GM19372 (cell line): ENCODE data around the gene CDH23.

Experiments
- ATAC-seq: cut with Tn5 transposase; IDR thresholded peaks from one replicate; pipeline ENCODE4 v1.9.1; 2021; ENCODE audit warnings: mild to moderate bottlenecking, low read depth, moderate library complexity; ENCODE audit not compliant: unreplicated experiment

CDH23 gene

GRCh38 chr10:71816421-71816851 is 419.7 kb downstream of the CDH23 start:
- no peak for ATAC-seq

DNA sequence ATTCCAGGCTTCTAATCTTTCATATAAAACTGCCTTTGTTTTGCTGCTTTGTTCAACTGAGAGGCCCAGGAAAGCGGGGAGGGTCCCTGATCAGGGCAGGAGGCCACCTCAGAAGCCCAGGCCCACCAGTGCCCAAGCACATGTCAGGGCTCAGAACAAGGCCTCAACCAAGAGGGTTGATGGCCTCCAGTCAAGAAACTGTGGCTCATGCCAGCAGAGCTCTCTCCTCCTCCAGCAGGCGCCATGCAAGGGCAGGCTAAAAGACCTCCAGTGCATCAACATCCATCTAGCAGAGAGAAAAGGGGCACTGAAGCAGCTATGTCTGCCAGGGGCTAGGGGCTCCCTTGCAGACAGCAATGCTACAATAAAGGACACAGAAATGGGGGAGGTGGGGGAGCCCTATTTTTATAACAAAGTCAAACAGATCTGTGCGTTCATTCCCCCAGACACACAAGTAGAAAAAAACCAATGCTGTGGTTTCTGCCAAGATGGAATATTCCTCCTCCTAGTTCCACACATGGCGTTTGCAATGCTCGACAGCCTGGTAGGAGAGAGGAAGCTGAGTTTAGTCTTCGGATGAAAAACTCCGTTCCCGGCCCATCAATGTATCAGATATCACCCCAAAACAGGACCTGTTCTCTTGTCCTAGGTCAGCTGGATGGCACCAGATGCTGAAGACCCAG is 420.4 kb downstream of the CDH23 start:
- ATAC-seq = no peak

DNA sequence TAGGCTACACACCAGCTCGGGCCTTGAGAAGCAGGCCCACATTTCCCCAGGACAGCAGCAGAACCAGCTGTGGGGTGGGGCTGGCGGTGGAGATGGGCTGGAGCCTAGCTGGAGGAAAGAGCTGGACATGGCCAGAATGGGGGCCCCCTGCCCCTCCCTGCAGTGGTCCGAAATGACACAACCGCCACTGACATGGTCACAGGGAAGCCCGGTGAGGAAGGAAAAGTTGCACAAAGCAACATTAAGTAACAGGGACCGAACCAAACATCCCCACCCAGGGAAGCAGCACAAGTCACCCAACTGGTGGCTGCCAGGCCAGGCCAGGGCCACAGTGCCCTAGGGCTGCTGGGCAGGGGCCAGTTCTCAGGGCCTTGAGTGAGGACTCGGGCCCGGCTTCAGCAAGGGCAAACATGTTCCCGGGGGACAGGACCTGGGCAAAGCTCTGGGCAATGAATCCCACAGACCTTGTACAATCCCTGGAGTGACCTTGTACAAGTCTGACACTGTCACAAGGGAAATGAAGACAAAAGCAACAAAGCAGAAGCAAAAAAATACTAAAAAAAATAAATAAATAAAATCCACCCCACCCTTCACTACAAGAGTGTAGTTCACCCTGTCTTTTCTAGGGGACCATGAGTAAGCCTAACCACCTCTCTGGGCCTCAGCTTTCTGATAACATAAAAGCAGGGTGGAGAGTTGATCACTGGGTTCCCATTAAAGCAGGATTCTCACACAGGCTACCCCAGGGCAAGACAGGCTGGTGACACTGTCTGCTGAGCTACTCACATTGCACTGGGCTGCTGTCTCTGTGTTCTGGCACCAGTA is 421.3 kb downstream of the CDH23 start:
- no peak for ATAC-seq

DNA sequence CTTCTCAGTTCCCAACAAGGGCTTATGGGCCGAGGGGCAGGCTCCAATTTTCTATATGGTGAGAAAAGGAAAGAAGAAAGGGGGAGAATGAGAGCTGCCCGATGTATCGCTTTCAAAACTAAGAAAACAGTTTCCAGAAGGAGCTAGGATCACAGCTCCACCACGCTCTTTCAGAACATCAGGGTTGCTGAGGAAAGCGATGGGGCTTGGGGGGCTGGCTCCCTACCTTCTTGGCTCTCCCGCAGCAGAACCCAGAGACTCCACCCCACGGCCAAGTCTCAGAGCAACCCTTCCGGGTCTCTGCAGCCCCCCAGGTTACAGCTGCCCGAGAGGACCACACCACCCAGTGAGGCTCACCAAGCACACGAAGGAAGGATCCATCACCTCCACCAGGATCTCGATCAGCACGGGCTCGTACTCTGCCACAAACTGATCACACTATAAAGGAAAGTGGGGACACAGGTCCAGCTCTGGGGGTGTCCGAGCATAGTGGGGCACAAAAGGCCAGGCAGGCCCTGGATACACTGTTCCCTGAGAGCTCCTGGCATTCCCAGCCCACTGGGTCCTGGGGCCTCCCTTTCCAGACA is 422.0 kb downstream of the CDH23 start:
- ATAC-seq = no peak

DNA sequence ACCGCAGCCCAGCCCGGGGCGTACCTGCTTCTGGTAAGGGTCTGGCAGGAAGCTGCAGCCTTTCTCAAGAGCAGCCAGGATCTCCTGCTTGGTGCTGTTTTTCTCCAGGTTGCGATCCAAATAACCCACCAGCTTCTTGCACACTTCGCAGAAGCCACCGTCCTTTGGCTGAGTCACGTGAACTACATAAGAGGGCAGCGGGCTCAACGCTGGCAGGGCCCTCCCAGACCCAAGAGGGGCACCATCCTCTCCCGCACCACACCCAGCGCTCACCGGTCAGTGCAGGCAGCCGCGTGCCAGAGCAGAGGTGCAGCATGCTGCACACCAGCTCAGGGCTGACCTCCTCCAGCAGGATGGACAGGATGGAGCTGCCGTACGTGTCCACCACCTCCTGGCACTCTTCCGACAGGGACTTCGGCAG is 422.7 kb downstream of the CDH23 start:
- ATAC-seq = no peak

DNA sequence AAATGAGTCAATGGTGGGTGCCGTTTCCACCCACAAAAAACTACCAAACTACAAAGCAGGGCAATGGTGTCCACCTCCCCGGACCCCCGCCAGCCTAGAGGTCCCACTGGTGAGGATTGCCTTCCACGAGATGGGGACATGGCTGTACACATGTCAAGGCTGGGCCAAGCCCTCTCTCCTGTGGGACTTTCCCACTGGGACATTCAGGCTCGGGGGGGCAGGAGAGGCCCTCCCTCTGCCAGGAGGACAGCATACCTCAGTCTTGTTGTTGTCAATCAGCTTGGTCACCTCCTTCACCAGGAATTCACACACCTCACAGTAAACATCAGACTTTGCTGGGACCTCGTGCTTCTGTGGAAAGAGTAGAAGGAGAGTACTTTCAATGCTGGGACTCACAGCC is 423.3 kb downstream of the CDH23 start:
- no peak for ATAC-seq

DNA sequence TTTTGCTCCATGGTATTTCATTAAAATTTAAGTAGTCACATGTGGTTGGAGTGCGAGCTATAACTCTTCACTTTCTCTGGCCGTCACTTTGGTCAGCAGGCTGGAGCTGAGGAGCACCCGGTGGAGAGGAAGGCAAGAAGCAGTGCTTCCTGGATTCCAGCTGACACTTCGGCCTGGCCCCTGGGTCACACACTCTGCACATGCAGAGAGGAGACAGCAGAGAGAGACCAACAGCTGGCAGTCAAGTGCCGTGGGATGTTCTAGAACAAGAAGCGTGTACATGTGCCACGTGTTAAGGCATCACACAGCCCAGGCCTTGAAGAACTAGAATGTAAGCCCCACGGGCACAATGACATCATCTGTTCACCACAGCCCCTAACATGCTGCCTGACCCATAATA is 424.2 kb downstream of the CDH23 start:
- no peak for ATAC-seq

- no peak for ATAC-seq
Measured at GRCh38 chr10:71821909-71822763, 425.4 kb downstream of the CDH23 start.

DNA sequence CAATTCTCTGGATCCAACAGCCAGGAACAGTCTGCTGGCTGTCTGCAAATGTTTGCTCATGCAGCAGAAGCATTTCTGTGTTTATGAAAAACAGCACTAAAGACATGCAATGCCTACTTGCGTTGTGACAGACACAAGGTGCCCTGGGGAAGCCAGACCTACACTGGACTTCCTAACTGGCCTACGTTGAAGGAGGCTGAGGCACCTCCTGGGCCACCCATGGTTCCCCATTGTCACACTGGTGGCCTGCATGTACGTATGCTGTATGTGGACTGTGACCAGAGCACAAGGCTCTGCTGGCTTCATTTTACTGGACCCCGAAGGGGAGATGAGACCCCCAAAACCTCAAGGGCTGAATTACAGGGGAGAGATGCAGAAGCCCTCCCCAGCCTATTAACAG is 426.6 kb downstream of the CDH23 start:
- no peak for ATAC-seq

GRCh38 chr10:71824333-71824732 is 427.6 kb downstream of the CDH23 start:
- no peak for ATAC-seq

DNA sequence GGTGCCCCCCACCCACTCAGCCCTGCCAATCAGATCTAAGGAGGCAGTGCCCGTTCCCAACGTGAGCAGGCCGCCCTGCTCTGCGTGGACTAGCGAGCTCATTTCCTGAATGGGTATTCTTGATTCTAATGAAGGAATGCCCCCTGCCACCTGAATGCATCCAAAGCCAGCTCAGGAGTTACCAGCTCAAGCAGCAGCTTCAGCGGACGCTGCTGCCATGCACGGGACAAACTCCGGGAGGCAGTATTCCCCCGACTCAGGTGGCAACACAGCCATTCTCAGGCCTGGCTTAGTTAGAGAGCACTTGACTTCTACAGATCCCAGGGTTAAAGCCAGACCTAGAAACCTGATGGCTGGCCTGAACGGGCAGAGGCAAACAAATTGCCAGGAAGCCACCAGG is 428.5 kb downstream of the CDH23 start:
- no peak for ATAC-seq

DNA sequence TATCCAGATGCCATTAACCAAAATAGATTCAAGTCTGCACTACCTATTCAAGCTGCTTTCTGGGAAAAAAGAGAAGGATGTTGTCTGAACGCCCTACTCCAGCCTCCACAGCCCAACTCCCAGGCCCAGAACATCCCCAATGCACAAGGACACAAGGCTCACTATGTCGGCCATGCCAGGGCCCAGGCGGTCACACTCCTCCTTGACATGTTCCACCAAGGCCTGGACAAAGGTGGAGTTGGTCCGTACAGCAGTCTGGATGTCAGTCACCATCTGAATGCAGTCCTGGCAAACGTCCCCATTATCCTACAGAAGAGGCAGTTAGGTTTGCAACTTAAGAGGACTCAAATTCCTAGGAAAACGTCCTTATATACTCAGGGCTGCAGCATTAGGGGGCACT is 431.1 kb downstream of the CDH23 start:
- no peak for ATAC-seq

DNA sequence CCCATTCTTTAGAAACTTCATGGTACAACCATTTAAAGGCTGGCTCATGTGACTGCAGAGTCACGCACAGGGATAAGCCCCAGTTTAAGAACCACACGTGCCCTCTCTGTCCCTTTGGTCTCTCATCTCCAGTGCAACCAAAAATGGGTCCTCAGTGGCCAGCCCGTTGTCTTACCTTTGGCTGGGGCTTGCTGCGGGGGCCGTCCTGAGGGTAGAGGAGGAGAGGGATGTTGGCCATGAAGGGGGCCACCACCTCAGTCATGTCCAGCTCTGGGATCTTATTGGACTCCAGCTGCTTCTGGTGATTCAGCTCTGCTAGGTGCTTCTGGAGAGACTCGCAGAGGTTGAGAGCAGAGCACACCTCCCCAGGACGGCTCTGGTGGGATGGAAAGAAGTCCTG is 432.0 kb downstream of the CDH23 start:
- no peak for ATAC-seq

DNA sequence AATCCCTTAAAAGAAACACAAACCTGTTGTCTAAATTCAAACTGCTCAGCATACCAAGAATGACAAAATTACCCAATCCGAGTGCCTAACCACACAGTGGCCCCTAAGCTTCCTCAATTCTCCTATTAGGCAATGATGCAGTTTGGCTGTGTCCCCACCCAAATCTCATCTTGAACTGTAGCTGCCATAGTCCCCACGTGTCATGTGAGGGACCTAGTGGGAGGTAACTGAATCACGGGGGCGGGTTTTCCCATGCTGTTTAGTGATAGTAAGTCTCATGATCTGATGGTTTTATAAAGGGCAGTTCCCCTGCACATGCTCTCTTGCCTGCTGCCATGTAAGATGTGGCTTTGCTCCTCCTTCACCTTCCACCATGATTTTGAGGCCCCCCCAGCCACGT is 432.5 kb downstream of the CDH23 start:
- ATAC-seq = no peak

- no peak for ATAC-seq
Measured at GRCh38 chr10:71829896-71830295, 433.2 kb downstream of the CDH23 start.

DNA sequence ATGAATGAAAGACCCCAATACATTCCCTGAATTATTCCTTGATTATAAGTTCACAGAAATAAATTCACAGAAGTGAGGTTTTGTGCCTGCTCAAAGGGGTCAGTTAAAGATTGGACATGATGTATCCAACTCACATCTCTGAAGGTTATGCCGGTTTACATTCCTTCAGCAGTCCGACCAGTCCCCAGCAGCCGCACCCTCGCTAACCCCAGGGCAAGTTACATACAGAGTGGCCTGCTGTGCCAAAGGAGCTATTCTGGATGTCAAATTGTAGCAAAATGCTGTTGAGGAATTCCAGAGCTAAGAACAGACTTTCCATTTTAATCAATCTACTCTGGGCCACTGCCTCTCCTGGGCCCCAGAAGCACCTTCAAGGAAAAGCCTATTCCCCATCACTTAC is 434.0 kb downstream of the CDH23 start:
- ATAC-seq = no peak

DNA sequence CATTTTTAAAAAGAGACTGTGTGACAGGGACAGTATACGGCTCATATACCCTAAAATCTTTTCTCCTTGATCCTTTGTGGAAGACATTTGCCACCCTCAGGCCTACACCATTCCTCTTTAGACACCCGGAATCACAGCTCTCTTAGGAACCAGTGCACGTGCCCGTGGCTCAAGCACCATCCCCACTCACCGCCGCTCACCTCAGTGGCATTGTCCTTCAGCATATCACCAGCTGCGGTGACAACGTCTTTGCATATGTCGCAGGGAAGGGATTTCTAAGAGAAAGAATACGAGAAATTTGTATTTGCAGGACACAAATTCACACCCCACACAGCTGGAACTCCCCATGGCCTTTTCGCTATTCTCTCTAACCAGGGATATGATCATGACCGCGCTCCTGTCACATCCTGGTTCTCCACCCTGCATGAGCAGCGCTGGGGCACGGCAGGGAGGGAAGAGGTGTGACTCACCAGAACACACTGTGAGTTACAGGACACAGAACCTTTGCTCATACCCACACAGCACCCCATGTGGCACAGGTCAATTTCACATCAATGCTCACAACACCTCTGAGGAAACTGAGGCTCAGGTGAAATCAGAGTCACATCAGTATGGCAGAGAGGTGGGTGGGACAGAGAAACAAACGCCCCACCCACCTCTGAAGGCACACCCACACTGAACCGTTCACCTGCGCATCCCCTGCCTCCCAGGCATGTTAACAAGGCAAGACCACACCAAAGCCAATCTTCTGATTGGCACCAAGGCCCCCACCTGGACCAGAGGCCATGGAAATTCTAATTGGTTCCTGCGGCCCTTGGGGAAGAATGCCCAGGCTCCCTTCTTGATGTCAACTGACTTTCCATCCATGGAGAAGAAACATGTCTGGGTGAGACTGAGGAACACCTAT is 435.2 kb downstream of the CDH23 start:
- ATAC-seq = no peak

DNA sequence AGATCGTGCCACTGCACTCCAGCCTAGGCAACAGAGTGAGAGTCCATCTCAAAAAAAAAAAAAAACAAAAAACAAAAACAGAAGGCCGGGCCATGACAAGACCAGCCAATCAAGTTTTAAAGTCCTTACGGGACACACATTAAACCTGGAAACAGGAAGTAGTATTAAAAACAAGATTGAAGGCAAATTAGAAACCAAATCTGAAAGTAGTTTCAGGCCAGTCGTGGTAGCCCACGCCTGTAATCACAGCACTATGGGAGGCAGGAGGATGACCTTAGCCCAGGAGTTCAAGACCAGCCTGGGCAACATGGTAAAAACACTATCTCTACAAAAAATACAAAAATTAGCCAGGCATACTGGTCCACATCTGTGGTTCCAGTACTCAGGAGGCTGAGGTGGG is 436.2 kb downstream of the CDH23 start:
- ATAC-seq = no peak

DNA sequence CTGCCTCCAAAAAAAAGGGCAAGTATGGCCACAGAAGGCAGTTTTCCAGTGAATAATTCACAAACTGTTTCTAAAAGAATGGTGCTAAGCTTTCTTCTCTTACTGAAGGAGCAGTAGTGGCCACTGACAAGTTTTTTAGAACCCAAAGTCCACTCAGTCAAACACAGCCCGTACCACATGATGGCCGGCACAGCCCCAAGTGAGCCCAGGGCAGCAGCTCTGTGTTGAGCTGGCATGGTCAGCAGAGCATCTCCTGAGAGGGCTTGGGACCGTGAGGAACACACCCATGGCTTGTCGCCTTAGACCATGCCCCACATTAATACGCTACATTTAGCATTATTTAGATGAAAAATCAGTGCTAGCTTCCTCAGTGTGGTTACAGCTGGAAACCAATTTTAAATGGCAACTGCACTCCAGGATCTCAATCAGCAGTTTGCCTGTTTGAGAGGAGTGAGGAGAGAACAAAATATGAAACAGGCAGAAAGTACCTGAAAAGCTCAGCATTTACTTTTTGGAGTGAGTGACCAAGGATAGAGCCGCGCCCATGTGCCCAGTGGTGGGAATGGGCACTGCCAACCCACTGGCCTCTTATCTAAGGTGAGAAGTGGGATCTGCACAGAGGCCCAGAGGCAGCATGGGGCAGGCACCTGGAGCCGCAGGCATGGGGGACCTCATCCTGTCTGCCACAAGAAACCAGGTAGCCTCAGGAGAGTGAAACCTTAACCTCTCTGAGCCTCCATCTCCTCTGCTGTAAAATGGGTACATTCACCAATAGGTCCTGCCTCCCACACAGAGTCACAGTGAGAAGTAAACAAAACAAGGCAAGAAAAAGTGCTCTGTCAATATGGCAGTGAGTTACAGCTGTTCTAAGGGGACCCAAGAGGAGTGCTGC is 437.0 kb downstream of the CDH23 start:
- ATAC-seq = no peak
